SU-DHL-6 (cell line): ENCODE data around the gene MRPL34.

Source experiments
- H2AFZ ChIP-seq: fragments of 200-600 bp; sonication (generic); 2 replicates; pipeline ENCODE4 v1.6.1; 2014; ENCODE audit warnings: low read depth, mild to moderate bottlenecking, moderate library complexity, mixed read lengths, antibody characterized with exemption, low read length; ENCODE audit not compliant: severe bottlenecking
- H3F3A ChIP-seq: fragments of 200-600 bp; shearing (Covaris generic); 2 replicates; pipeline ENCODE4 v1.6.0; 2016; ENCODE audit warnings: antibody characterized with exemption, mild to moderate bottlenecking; ENCODE audit not compliant: insufficient read depth
- H3K27ac ChIP-seq: fragments of 200-600 bp; sonication (generic); 2 replicates; pipeline ENCODE4 v1.5.1; 2016; ENCODE audit warnings: low read depth, mild to moderate bottlenecking, low read length, moderate library complexity, mixed read lengths
- H3K27me3 ChIP-seq: fragments of 200-600 bp; sonication (generic), shearing (Covaris generic); 2 replicates; pipeline ENCODE4 v1.6.0; 2014; ENCODE audit warnings: mild to moderate bottlenecking, low read length
- H3K36me3 ChIP-seq: fragments of 200-600 bp; sonication (generic); 2 replicates; pipeline ENCODE4 v1.6.1; 2014; ENCODE audit warnings: mild to moderate bottlenecking, low read length, mixed read lengths
- H3K4me2 ChIP-seq: fragments of 300-600, 200-600 bp; shearing (Covaris generic), sonication (generic); 2 replicates; pipeline ENCODE4 v1.6.0; 2014; ENCODE audit warnings: low read length, low read depth, mild to moderate bottlenecking; ENCODE audit not compliant: poor library complexity, severe bottlenecking
- H3K4me3 ChIP-seq: fragments of 200-600 bp; sonication (generic); 2 replicates; pipeline ENCODE4 v1.5.1; 2014; ENCODE audit warnings: antibody characterized with exemption, low read length, mild to moderate bottlenecking, mixed read lengths; ENCODE audit not compliant: insufficient read depth, poor library complexity, severe bottlenecking
- H3K79me2 ChIP-seq: fragments of 200-600 bp; sonication (generic); 2 replicates; pipeline ENCODE4 v1.6.1; 2014; ENCODE audit warnings: mild to moderate bottlenecking, low read length, moderate library complexity; ENCODE audit not compliant: insufficient read depth
- H3K9ac ChIP-seq: fragments of 200-600 bp; sonication (generic); 2 replicates; pipeline ENCODE4 v1.7.0; 2014; ENCODE audit warnings: mild to moderate bottlenecking, low read length
- H3K9me2 ChIP-seq: fragments of 200-600 bp; sonication (generic); replicated peaks from 2 replicates; pipeline ENCODE4 v1.6.1; 2014; ENCODE audit warnings: low read length; ENCODE audit not compliant: insufficient read depth
- H3K9me3 ChIP-seq: fragments of 200-600 bp; sonication (generic); 2 replicates; pipeline ENCODE4 v1.6.1; 2014; ENCODE audit warnings: low read length, mixed read lengths; ENCODE audit not compliant: insufficient read depth
- H4K20me1 ChIP-seq: fragments of 200-600 bp; sonication (generic); 2 replicates; pipeline ENCODE4 v1.6.1; 2014; ENCODE audit warnings: low read depth, mild to moderate bottlenecking, antibody characterized with exemption, low read length, moderate library complexity, mixed read lengths
- CTCF ChIP-seq: fragments of 200-600 bp; sonication (generic); IDR thresholded peaks from one replicate; pipeline ENCODE4 v1.5.1; 2017; ENCODE audit warnings: antibody characterized with exemption, mild to moderate bottlenecking, low read length, moderate library complexity; ENCODE audit not compliant: insufficient read depth, poor library complexity, severe bottlenecking
- EZH2phosphoT487 ChIP-seq: fragments of 200-600 bp; sonication (generic), shearing (Covaris generic); conservative IDR thresholded peaks from 2 replicates; pipeline ENCODE4 v1.6.1; 2018; ENCODE audit warnings: mild to moderate bottlenecking, antibody characterized with exemption, low read length, moderate library complexity, mixed read lengths

MRPL34 gene

GRCh38 chr19:17335575-17335974 is 29.9 kb downstream of the MRPL34 start:
- Histone ChIP-seq H3K4me2 (peak overlapping the region; percentile 87), H3K9ac (peak overlapping the region; percentile 75)

GRCh38 chr19:17336872-17337674 is 31.4 kb downstream of the MRPL34 start, which contains the start of gene GTPBP3:
GTPBP3 (plus strand) TSS chr19:17337553; CDS start chr19:17337612, 59 bp downstream.
- Histone ChIP-seq H3K79me2 (peaks cover 14% of the 10 kb centered on the region; the same call in 1 of the 2 replicates), H2AFZ (peak within 1 kb of the TSS; percentile 78), H3F3A (no peaks in the 10 kb centered on the region), H3K27me3 (no peaks in the 10 kb centered on the region), H3K9ac (peak within 1 kb of the TSS; percentile 90), H3K27ac (peak within 1 kb of the TSS; percentile 66), H3K9me3 (no peaks in the 10 kb centered on the region), H3K4me2 (peak within 1 kb of the TSS; percentile 82), H3K4me3 (peak within 1 kb of the TSS; percentile 75), H3K36me3 (0 out of 2 replicates have a peak, but pooled peaks cover 4% of the 10 kb centered on the region), H4K20me1 (no peaks in the 10 kb centered on the region), H3K9me2 (no peaks in the 10 kb centered on the region)
- no peak for TF ChIP-seq CTCF
- no peak for TF ChIP-seq EZH2phosphoT487

More at GRCh38 chr19:17335575-17335974, 29.9 kb downstream of the MRPL34 start:
- Histone ChIP-seq H3K27me3 (no peaks in the 10 kb centered on the region), H3K9me3 (no peaks in the 10 kb centered on the region), H3K9me2 (no peaks in the 10 kb centered on the region), H3K4me3 (peak overlapping the region; percentile 73), H3K27ac (0 out of 2 replicates have a peak overlapping the region, but pooled peaks have one; percentile 13), H3F3A (0 out of 2 replicates have a peak, but pooled peaks cover 3% of the 10 kb centered on the region), H3K79me2 (peaks cover 14% of the 10 kb centered on the region; the same call in 1 of the 2 replicates), H2AFZ (peak overlapping the region; percentile 86), H3K36me3 (no peaks in the 10 kb centered on the region), H4K20me1 (no peaks in the 10 kb centered on the region)
- TF ChIP-seq EZH2phosphoT487 = no peak

- H3K36me3 ChIP-seq = 0 out of 2 replicates have a peak, but pooled peaks cover 4% of the 10 kb centered on the region
- H4K20me1 ChIP-seq = no peaks in the 10 kb centered on the region
- no peaks in the 10 kb centered on the region for H3K27me3 ChIP-seq
- H3K4me2 ChIP-seq = peak overlapping the region; percentile 80
- H3K9me3 ChIP-seq = no peaks in the 10 kb centered on the region
- H3K27ac ChIP-seq = peak overlapping the region; percentile 66
- no peaks in the 10 kb centered on the region for H3F3A ChIP-seq
- no peaks in the 10 kb centered on the region for H3K9me2 ChIP-seq
- peaks cover 14% of the 10 kb centered on the region; the same call in 1 of the 2 replicates for H3K79me2 ChIP-seq
- H3K9ac ChIP-seq = peak overlapping the region; percentile 90
- H2AFZ ChIP-seq = peak overlapping the region; percentile 2
- H3K4me3 ChIP-seq = peak overlapping the region; percentile 61
- TF ChIP-seq EZH2phosphoT487 (no peak), CTCF (no peak)
Measured at GRCh38 chr19:17337675-17338432, 32.2 kb downstream of the MRPL34 start.
